KBM-7 (cell line): ENCODE measurements around the gene YIPF5.

Source experiments
- DNase-seq: peaks from one replicate; pipeline ENCODE4 v3.0.0-alpha.2; 2015
- in situ Hi-C: fragments of 300-500 bp; cut with MboI; formaldehyde crosslinking; loops from 2 replicates; pipeline ENCODE4 v1.14.3; 2020; ENCODE audit warnings: low sequenced_read_pairs, low pct_unique_long_range_greater_than_20kb, mixed read lengths

The YIPF5 gene

GRCh38 chr5:144170276-144171024, at the start of gene YIPF5, which contains the start of gene KCTD16:
YIPF5 (minus strand) TSS chr5:144170659; CDS start chr5:144169955, 704 bp downstream.
KCTD16 (plus strand) TSS chr5:144170873.
- in situ Hi-C loops, result no loop called here
- DNase-seq, result peak; percentile 97

GRCh38 chr5:144219869-144220268, 49.4 kb upstream of the YIPF5 start:
- DNase-seq, result no peak
- in situ Hi-C loops, result no loop called here

GRCh38 chr5:144210655-144211054, 40.2 kb upstream of the YIPF5 start:
- DNase-seq, result no peak
- in situ Hi-C loops, result no loop called here

GRCh38 chr5:144209361-144209760, 38.9 kb upstream of the YIPF5 start:
- in situ Hi-C loops, result no loop called here

GRCh38 chr5:144207875-144208444, 37.5 kb upstream of the YIPF5 start:
- in situ Hi-C loops, result no loop called here
- no peak for DNase-seq

More at GRCh38 chr5:144209361-144209760, 38.9 kb upstream of the YIPF5 start:
- no peak for DNase-seq

- in situ Hi-C loops, result no loop called here
- no peak for DNase-seq
Observed at GRCh38 chr5:144206141-144206540, 35.7 kb upstream of the YIPF5 start.

GRCh38 chr5:144205141-144205551, 34.7 kb upstream of the YIPF5 start:
- in situ Hi-C loops, result no loop called here
- no peak for DNase-seq

GRCh38 chr5:144203750-144204596, 33.5 kb upstream of the YIPF5 start:
- DNase-seq, result peak; percentile 65
- in situ Hi-C loops, result no loop called here

- in situ Hi-C loops, result no loop called here
- no peak for DNase-seq
Observed at GRCh38 chr5:144202726-144203125, 32.3 kb upstream of the YIPF5 start.

- in situ Hi-C loops, result no loop called here
- no peak for DNase-seq
Observed at GRCh38 chr5:144202072-144202471, 31.6 kb upstream of the YIPF5 start.

- no peak for DNase-seq
- in situ Hi-C loops, result no loop called here
Observed at GRCh38 chr5:144201588-144201987, 31.1 kb upstream of the YIPF5 start.

- in situ Hi-C loops, result no loop called here
- no peak for DNase-seq
Observed at GRCh38 chr5:144198386-144198785, 27.9 kb upstream of the YIPF5 start.

- in situ Hi-C loops, result no loop called here
- DNase-seq, result no peak
Observed at GRCh38 chr5:144196612-144197011, 26.2 kb upstream of the YIPF5 start.

GRCh38 chr5:144195448-144195847, 25.0 kb upstream of the YIPF5 start:
- in situ Hi-C loops, result no loop called here
- DNase-seq, result no peak

- in situ Hi-C loops, result no loop called here
- peak; percentile 61 for DNase-seq
Observed at GRCh38 chr5:144194144-144194543, 23.7 kb upstream of the YIPF5 start.

- no peak for DNase-seq
- in situ Hi-C loops, result no loop called here
Observed at GRCh38 chr5:144192661-144193060, 22.2 kb upstream of the YIPF5 start.

GRCh38 chr5:144191998-144192397, 21.5 kb upstream of the YIPF5 start:
- in situ Hi-C loops, result no loop called here
- DNase-seq, result peak; percentile 63

- no peak for DNase-seq
- in situ Hi-C loops, result no loop called here
Observed at GRCh38 chr5:144191531-144191930, 21.1 kb upstream of the YIPF5 start.

- DNase-seq, result peak; percentile 66
- in situ Hi-C loops, result no loop called here
Observed at GRCh38 chr5:144189800-144190429, 19.5 kb upstream of the YIPF5 start.
